H9 (cell line): ENCODE measurements around the gene DPYSL5. TPM values are rescaled to one million over a fixed set of nuclear protein-coding genes. Genes with fewer than 3 reads are reported as not detected.

Experiments used
- DNase-seq: peaks from one replicate; pipeline ENCODE4 v3.0.0-alpha.2; 2017
- H2AFZ ChIP-seq: one replicate; pipeline ENCODE4 v1.6.1; 2013; ENCODE audit warnings: mild to moderate bottlenecking, low read length, control low read depth, moderate library complexity
- H2AK5ac ChIP-seq: 2 replicates; pipeline ENCODE4 v1.6.1; 2013; ENCODE audit warnings: low read length, control low read depth, mixed read lengths; ENCODE audit not compliant: insufficient read length
- H2BK120ac ChIP-seq: one replicate; pipeline ENCODE4 v1.6.1; 2013; ENCODE audit warnings: low read depth, mild to moderate bottlenecking, low read length, control low read depth, inconsistent platforms; ENCODE audit not compliant: poor library complexity, severe bottlenecking
- H2BK12ac ChIP-seq: 2 replicates; pipeline ENCODE4 v1.6.1; 2013; ENCODE audit warnings: low read length, control low read depth, mixed read lengths, low read depth; ENCODE audit not compliant: insufficient read length
- H2BK15ac ChIP-seq: 2 replicates; pipeline ENCODE4 v1.6.1; 2013; ENCODE audit warnings: low read depth, low read length, control low read depth
- H2BK20ac ChIP-seq: one replicate; pipeline ENCODE4 v1.6.1; 2013; ENCODE audit warnings: low read depth, mild to moderate bottlenecking, low read length, control low read depth, inconsistent platforms; ENCODE audit not compliant: poor library complexity, severe bottlenecking
- H2BK5ac ChIP-seq: 2 replicates; pipeline ENCODE4 v1.6.1; 2013; ENCODE audit warnings: low read length, control low read depth, mixed read lengths; ENCODE audit not compliant: insufficient read length
- H3K14ac ChIP-seq: 2 replicates; pipeline ENCODE4 v1.6.1; 2013; ENCODE audit warnings: low read length, control low read depth; ENCODE audit not compliant: insufficient read depth
- H3K18ac ChIP-seq: 2 replicates; pipeline ENCODE4 v1.6.1; 2013; ENCODE audit warnings: low read depth, mild to moderate bottlenecking, mixed read lengths, low read length, control low read depth; ENCODE audit not compliant: insufficient read length
- H3K23ac ChIP-seq: 2 replicates; pipeline ENCODE4 v1.6.1; 2013; ENCODE audit warnings: low read length, control low read depth, mixed read lengths, low read depth; ENCODE audit not compliant: insufficient read length
- H3K23me2 ChIP-seq: 2 replicates; pipeline ENCODE4 v1.6.1; 2013; ENCODE audit warnings: low read depth, mild to moderate bottlenecking, mixed read lengths, low read length, control low read depth; ENCODE audit not compliant: insufficient read length, poor library complexity, severe bottlenecking
- H3K27ac ChIP-seq: 2 replicates; pipeline ENCODE4 v1.5.1; 2013; ENCODE audit warnings: low read length, control low read depth, mixed read lengths, low read depth; ENCODE audit not compliant: insufficient read length
- H3K27me3 ChIP-seq: 2 replicates; pipeline ENCODE4 v1.6.1; 2013; ENCODE audit warnings: low read length, control low read depth, inconsistent platforms; ENCODE audit not compliant: insufficient read depth
- H3K4ac ChIP-seq: 2 replicates; pipeline ENCODE4 v1.6.1; 2013; ENCODE audit warnings: low read depth, mild to moderate bottlenecking, control low read depth, inconsistent platforms, low read length, moderate library complexity
- H3K4me1 ChIP-seq: 2 replicates; pipeline ENCODE4 v1.6.1; 2013; ENCODE audit warnings: low read length, control low read depth, inconsistent platforms; ENCODE audit not compliant: insufficient read depth
- H3K4me2 ChIP-seq: 2 replicates; pipeline ENCODE4 v1.6.1; 2013; ENCODE audit warnings: low read length, control low read depth, mixed read lengths; ENCODE audit not compliant: insufficient read length, insufficient read depth
- H3K56ac ChIP-seq: 2 replicates; pipeline ENCODE4 v1.6.1; 2013; ENCODE audit warnings: low read depth, mild to moderate bottlenecking, mixed read lengths, low read length, control low read depth; ENCODE audit not compliant: insufficient read length
- H3K79me1 ChIP-seq: 2 replicates; pipeline ENCODE4 v1.6.1; 2013; ENCODE audit warnings: low read depth, mild to moderate bottlenecking, moderate library complexity, low read length, control low read depth, inconsistent platforms; ENCODE audit not compliant: insufficient read depth, poor library complexity, severe bottlenecking
- H3K79me2 ChIP-seq: 2 replicates; pipeline ENCODE4 v1.6.1; 2013; ENCODE audit warnings: low read length, control low read depth, inconsistent platforms; ENCODE audit not compliant: insufficient read depth
- H3K9ac ChIP-seq: 2 replicates; pipeline ENCODE4 v1.6.1; 2013; ENCODE audit warnings: low read length, control low read depth, mixed read lengths; ENCODE audit not compliant: insufficient read length; ENCODE audit errors: extremely low read depth
- H3K9me3 ChIP-seq: one replicate; pipeline ENCODE4 v1.6.1; 2013; ENCODE audit warnings: low read depth, low read length, inconsistent platforms; ENCODE audit not compliant: control insufficient read depth
- H3T11ph ChIP-seq: one replicate; pipeline ENCODE4 v1.6.1; 2013; ENCODE audit warnings: mild to moderate bottlenecking, low read length, control low read depth, inconsistent platforms
- H4K20me1 ChIP-seq: one replicate; pipeline ENCODE4 v1.6.1; 2013; ENCODE audit not compliant: control insufficient read depth, insufficient read length, insufficient read depth
- H4K5ac ChIP-seq: 2 replicates; pipeline ENCODE4 v1.6.1; 2013; ENCODE audit warnings: low read depth, mild to moderate bottlenecking, mixed read lengths, low read length, control low read depth; ENCODE audit not compliant: insufficient read length
- H4K8ac ChIP-seq: replicated peaks from 2 replicates; pipeline ENCODE4 v1.6.1; 2013; ENCODE audit warnings: low read length, control low read depth, mixed read lengths, low read depth; ENCODE audit not compliant: insufficient read length
- H4K91ac ChIP-seq: 2 replicates; pipeline ENCODE4 v1.6.1; 2013; ENCODE audit warnings: low read depth, mild to moderate bottlenecking, moderate library complexity, mixed read lengths, low read length, control low read depth; ENCODE audit not compliant: insufficient read length
- H3K27ac Mint-ChIP-seq, 3 experiments: 2 replicates in 2 of 3; 3 replicates in 1 of 3; pipeline ENCODE4 v1.8.0; 2020 to 2021; ENCODE audit warnings: mixed read lengths in 3 of 3, mild to moderate bottlenecking in 1 of 3, moderate library complexity in 1 of 3
- H3K27me3 Mint-ChIP-seq: 2 replicates; pipeline ENCODE4 v1.8.0; 2021; ENCODE audit warnings: low read depth, mild to moderate bottlenecking, moderate library complexity, mixed read lengths
- H3K36me3 Mint-ChIP-seq, 3 experiments: 2 replicates in 2 of 3; 3 replicates in 1 of 3; pipeline ENCODE4 v1.8.0; 2020 to 2021; ENCODE audit warnings: low read depth in 3 of 3, mixed read lengths in 3 of 3; ENCODE audit not compliant: insufficient read depth in 1 of 3
- H3K4me1 Mint-ChIP-seq, 2 experiments: 2 replicates each; pipeline ENCODE4 v1.8.0; 2020; ENCODE audit warnings: mixed read lengths in 2 of 2
- H3K4me3 Mint-ChIP-seq, 2 experiments: 2 replicates in 1 of 2; 3 replicates in 1 of 2; pipeline ENCODE4 v1.8.0; 2020 to 2021; ENCODE audit warnings: mild to moderate bottlenecking in 2 of 2, mixed read lengths in 2 of 2, moderate library complexity in 1 of 2
- H3K9me3 Mint-ChIP-seq, 2 experiments: 2 replicates in 1 of 2; 3 replicates in 1 of 2; pipeline ENCODE4 v1.8.0; 2020; ENCODE audit warnings: mild to moderate bottlenecking in 2 of 2, mixed read lengths in 2 of 2, moderate library complexity in 1 of 2
- WGBS: extraction: QIAGEN DNeasy Blood & Tissue Kit; methylation state at CpG from one replicate; pipeline ENCODE4 v1.1.7; 2013; ENCODE audit warnings: missing lambda C conversion rate, low lambda C conversion rate, mixed read lengths; ENCODE audit not compliant: insufficient read length; ENCODE audit errors: extremely low coverage; 5-methylcytosine and 5-hydroxymethylcytosine counted together
- total RNA-seq: library from RNA; stranded (reverse); gene quantifications from 2 replicates; pipeline ENCODE4 v1.2.1, GENCODE V29; 2021
- TF ChIP-seq, protein P1 (sequence below): fragments of 200-600 bp; sonication (generic); conservative IDR thresholded peaks from 3 replicates; pipeline ENCODE4 v1.8.0; 2021; ENCODE audit warnings: antibody characterized with exemption, mild to moderate bottlenecking

Gene DPYSL5
- total RNA-seq, 1 experiment from 2014 or later, result 6.4 TPM

DNA sequence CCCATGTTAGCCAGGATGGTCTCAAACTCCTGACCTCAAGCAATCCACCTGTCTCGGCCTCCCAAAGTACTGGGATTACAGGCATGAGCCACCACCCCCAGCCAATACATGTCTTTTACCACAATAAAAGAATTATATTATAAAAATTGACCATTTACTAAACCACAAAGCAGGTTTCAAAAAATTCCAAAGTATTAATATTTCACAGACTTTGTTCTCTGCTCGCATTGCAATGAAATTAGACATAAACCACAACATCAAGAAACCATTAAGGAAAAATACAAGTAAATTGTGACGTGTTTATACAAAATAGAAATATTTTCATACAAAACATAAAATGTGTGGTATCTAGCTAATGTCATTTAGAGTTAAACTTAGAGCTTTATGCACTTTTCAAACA lies 109.1 kb downstream of the DPYSL5 start:
- H3K4me1 Mint-ChIP-seq, result peaks cover 6% of the 10 kb centered on the region in 2 experiments
- Histone ChIP-seq H3K27me3 (no peaks in the 10 kb centered on the region; the same call in 1 of the 2 replicates), H4K91ac (no peak overlapping the region), H2BK15ac (no peak overlapping the region), H4K20me1 (no peaks in the 10 kb centered on the region), H2BK20ac (no peak overlapping the region), H3K9me3 (no peaks in the 10 kb centered on the region), H3K4me1 (no peaks in the 10 kb centered on the region), H2AFZ (no peak overlapping the region), H2BK5ac (no peak overlapping the region), H2AK5ac (no peak overlapping the region), H3K23ac (no peak overlapping the region), H4K8ac (no peak overlapping the region), H3K14ac (no peak overlapping the region), H2BK120ac (no peak overlapping the region), H3K18ac (no peak overlapping the region), H3K79me1 (no peaks in the 10 kb centered on the region), H4K5ac (no peak overlapping the region), H3K79me2 (no peaks in the 10 kb centered on the region), H3K9ac (no peak overlapping the region), H3K4ac (no peak overlapping the region), H3T11ph (no peak overlapping the region), H3K56ac (no peak overlapping the region), H3K4me2 (no peak overlapping the region), H3K23me2 (no peaks in the 10 kb centered on the region), H3K27ac (no peak overlapping the region), H2BK12ac (no peak overlapping the region)
- H3K27me3 Mint-ChIP-seq, result peaks cover 43% of the 10 kb centered on the region
- no peak overlapping the region for H3K27ac Mint-ChIP-seq
- TF ChIP-seq, protein P1, sequence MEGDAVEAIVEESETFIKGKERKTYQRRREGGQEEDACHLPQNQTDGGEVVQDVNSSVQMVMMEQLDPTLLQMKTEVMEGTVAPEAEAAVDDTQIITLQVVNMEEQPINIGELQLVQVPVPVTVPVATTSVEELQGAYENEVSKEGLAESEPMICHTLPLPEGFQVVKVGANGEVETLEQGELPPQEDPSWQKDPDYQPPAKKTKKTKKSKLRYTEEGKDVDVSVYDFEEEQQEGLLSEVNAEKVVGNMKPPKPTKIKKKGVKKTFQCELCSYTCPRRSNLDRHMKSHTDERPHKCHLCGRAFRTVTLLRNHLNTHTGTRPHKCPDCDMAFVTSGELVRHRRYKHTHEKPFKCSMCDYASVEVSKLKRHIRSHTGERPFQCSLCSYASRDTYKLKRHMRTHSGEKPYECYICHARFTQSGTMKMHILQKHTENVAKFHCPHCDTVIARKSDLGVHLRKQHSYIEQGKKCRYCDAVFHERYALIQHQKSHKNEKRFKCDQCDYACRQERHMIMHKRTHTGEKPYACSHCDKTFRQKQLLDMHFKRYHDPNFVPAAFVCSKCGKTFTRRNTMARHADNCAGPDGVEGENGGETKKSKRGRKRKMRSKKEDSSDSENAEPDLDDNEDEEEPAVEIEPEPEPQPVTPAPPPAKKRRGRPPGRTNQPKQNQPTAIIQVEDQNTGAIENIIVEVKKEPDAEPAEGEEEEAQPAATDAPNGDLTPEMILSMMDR, result no peak
- H3K4me3 Mint-ChIP-seq, result no peak overlapping the region
- no peak for DNase-seq
- no peaks in the 10 kb centered on the region for H3K9me3 Mint-ChIP-seq
- WGBS, result no CpG with 5 or more reads among the region's 3 CpGs
- no peaks in the 10 kb centered on the region for H3K36me3 Mint-ChIP-seq
